ENCODE results near the gene ENOPH1.

GRCh38 chr4:82432596-82432995 lies 2.2 kb downstream of the ENOPH1 start:
- TF ChIP-seq CHD1 (IDR thresholded peaks at IDR 0.05; ENCODE audit: low read depth, low read length) = no peak
- no peak for TF ChIP-seq CTCF (conservative IDR thresholded peaks at IDR 0.05; ENCODE audit: low read depth, low read length)
- no peak for TF ChIP-seq RAD21 (IDR thresholded peaks at IDR 0.05; ENCODE audit: low read length)
- TF ChIP-seq POLR2A (IDR thresholded peaks at IDR 0.05; ENCODE audit: low read depth, low read length) = no peak
- no peak for TF ChIP-seq MXI1 (IDR thresholded peaks at IDR 0.05; ENCODE audit: borderline replicate concordance, low read depth, low read length)
- TF ChIP-seq USF2 (IDR thresholded peaks at IDR 0.05; ENCODE audit: low read depth, low read length) = no peak
- no peak for TF ChIP-seq MAFK (IDR thresholded peaks at IDR 0.05; ENCODE audit: low read depth, low read length)
- no peak for TF ChIP-seq SMC3 (IDR thresholded peaks at IDR 0.05; ENCODE audit: low read depth, low read length)
- no peak for TF ChIP-seq RCOR1 (IDR thresholded peaks at IDR 0.05; ENCODE audit: insufficient replicate concordance, low read length)
- TF ChIP-seq RFX5 (IDR thresholded peaks at IDR 0.05; ENCODE audit: low read depth, low read length) = no peak
- TF ChIP-seq FOS (IDR thresholded peaks at IDR 0.05; ENCODE audit: low read depth, low read length) = no peak
- no peak for TF ChIP-seq CEBPB (IDR thresholded peaks at IDR 0.05; ENCODE audit: low read depth, low read length)
- no peak for TF ChIP-seq MAZ (IDR thresholded peaks at IDR 0.05; ENCODE audit: borderline replicate concordance, low read depth, low read length)
